Non-pigmented ciliary epithelial cell (primary cell): ENCODE results near the gene RPA1.
"Not testable (repeated sequence)": the region's sequence is repeated elsewhere in the genome, so short reads cannot be mapped to it uniquely, and the experiment has no call there.

Experiments
- DNase-seq: peaks from one replicate; pipeline ENCODE4 v3.0.0-alpha.2; 2010; ENCODE audit warnings: low read depth

RPA1 gene

DNA sequence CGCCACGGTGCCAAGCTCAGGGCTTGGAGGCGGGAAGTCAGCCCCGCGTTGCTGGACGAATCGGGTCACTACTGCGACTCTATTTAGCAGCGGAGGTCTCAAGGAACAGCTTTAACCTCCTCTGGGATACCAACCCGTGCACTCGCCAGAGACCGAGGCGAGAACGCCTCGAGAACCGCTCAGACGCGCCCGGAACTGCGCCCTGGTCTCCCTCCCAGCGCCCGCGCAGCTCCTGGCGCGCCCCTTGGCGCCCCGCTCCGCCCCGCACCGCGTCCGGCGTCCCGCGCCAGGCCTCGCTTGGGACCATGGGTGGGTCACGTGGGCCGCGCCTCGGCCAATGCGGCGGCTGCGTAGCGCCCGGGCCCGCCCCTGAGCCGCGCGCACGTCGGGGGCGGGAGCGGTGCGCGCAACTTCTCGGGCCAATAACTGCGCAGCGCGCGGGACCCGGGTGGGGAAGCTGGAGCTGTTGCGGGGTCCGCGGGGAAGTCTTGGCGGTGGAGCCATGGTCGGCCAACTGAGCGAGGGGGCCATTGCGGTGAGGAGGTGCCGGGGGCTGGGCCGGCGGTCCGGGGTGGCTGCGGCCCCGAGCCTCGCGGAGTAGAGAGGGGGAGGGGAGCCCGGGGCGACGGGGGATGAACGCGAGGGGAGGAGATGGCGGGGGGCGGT lies at the start of gene RPA1, which contains the start of gene SMYD4:
Gene RPA1 (plus strand): TSS at position 414 of the 666 bp plus-strand sequence. CDS start 89 bp downstream, at position 503.
Gene SMYD4 (minus strand): TSS at position 311 of the 666 bp plus-strand sequence. CDS start 1,908 bp downstream, outside the sequence.
- DNase-seq: peak; percentile 27

DNA sequence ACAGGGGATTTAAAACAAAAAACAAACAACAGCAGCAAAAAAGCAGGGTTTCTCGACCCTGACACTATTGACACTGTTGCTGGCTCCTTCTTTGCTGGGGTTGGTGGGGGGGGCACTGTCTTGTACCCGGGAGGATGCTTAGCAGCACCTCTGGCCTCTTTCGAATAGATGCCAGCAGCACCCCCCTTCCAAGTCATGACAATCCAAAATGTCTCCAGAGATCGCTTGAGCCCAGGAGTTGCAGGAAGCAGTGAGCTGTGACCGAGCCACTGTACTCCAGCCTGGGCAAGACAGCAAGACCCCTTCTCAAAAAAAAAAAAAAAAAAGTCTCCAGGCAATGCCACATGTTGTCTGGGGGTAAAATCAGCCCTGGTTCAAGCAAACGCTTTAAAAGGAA lies 47.6 kb upstream of the RPA1 start:
- DNase-seq: no peak

DNA sequence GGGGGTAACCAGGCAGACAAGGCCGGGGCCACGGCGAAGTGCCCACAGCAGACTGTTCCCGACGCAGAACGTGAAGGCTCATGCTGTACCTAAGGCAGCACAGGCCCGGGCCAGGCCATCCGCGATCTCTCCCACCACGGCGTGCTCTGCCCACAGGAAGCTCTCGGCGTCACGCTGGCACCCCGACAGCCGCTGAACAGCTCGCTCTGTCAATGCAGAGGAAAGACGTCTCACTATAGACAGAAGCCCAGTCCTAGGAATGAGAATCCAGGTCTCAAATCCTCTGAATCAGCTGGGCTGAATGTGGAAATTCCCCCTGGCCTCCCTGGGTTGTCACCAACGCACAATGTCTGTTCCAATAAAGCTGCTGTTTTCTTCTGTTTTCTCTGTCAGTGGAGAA lies 46.5 kb upstream of the RPA1 start:
- DNase-seq: no peak

DNA sequence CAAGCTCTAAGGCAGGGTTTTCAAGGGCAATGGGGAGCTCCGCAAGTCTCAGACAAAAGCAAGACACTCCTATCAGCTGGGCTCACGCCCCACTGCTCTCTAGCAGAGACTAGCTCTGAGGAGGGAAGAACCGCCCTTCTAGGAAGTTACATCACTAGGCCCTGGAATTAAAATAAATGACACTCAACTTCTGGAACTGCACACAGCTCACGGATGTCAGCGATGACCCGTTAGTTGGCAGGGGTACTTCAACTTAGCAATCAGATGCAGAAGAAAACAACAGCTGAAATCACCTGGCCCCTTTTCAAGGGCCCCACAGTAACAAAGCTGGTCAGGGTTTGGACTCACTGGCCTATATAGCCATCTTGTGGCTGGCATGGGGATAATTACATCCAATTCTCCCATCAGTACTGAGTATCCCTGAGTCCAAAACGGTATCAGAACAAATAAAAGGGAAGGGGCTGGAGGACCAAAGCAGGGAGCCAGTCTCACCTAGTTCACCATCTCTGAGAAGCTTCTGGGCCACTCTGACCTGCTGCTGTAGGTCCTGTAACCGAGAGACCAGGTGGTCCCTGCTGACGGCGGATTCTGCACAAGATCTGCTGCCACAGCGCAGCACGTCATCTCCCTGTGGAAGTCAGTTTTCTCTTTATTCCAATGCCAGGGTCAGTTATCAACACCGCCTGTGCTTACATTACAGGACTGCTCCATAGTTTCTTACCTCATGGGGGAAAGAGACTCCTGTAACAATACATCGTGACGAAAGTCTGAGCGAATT lies 45.8 kb upstream of the RPA1 start:
- DNase-seq: no peak

DNA sequence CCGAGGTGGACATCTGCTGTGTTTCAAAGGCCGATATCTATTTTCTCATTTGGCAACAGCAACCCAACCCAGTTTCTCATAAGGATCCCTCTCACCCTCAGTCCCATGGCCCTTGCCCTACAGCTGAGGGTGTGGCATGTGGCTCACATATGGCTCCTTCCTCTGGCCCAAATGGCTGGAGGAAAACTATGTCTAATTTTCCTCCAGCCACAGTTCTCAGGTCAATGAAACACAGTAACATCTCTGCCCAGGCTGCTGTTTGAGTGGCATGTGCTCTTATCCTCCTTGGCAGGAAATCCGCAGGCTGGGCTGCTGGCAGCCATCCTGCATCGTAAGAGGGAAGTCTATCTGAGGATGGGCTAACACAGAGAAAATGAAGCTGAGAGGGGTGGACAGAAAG lies 43.9 kb upstream of the RPA1 start:
- no peak for DNase-seq

DNA sequence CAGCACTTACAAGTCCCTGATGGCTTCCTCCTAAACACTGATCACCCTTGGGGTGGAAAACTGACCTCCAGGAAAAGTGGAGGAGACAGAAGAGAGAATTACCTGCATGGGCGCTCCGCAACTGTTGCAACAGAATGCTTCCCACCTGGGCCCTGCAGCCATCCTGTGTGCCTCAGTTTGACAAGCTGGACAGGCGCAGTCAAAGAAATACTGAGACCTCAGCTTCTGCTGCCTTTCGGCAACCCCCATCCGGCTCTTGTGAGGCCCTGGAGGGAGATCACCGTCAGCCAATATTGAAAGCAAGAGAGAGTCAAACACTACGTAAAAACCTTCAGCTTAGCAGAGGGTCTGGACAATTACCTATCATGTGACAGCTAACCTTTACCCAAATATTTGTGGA lies 43.1 kb upstream of the RPA1 start:
- DNase-seq: no peak

DNA sequence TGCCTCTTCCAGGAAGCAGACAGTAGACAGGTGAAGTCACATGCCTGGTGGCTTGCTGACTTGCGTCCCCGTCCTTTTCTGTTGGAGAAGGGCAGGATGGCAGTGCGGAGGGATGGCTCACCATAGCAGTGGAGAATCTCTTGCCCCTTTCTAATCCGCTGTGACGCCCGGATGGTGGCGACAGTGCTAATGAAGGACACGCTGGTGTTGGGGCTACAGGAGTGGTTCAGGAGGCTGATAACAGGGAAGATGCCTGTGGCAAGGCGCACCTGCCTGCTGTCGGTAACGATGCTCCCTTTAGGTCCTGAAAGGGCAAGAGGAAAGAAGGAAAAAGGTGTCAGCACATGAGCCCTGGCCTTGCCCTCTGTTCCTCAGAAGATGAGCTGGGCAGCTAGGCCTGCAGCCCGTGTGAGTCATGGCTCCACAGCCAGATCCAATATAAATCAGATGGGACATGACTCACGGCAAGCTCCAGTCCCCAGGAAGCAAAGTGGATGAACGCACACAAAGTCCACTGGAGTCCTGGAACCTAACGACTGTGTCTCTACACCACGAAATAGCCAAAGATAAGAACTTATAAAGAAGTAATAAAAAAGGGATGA lies 42.4 kb upstream of the RPA1 start:
- peak; percentile 90 for DNase-seq

DNA sequence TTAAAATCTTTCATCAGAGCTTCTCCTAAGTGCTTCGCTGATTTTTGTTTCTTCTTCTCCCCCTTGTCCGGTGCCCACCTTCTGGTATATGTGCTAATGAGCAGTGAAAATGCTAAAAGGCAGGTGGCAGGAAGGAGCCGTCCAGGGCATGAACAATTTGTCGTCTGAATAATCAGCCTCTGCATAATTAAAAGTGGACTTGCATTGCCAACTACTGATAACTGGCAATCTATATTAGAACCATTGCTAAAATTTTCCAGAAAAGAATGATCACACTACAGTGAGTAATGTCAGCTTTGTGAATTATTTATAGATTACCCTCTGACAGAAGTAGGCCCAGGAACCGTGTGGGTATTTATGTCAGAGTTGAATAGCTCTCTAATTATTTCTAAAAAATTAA lies 39.9 kb upstream of the RPA1 start:
- no peak for DNase-seq

DNA sequence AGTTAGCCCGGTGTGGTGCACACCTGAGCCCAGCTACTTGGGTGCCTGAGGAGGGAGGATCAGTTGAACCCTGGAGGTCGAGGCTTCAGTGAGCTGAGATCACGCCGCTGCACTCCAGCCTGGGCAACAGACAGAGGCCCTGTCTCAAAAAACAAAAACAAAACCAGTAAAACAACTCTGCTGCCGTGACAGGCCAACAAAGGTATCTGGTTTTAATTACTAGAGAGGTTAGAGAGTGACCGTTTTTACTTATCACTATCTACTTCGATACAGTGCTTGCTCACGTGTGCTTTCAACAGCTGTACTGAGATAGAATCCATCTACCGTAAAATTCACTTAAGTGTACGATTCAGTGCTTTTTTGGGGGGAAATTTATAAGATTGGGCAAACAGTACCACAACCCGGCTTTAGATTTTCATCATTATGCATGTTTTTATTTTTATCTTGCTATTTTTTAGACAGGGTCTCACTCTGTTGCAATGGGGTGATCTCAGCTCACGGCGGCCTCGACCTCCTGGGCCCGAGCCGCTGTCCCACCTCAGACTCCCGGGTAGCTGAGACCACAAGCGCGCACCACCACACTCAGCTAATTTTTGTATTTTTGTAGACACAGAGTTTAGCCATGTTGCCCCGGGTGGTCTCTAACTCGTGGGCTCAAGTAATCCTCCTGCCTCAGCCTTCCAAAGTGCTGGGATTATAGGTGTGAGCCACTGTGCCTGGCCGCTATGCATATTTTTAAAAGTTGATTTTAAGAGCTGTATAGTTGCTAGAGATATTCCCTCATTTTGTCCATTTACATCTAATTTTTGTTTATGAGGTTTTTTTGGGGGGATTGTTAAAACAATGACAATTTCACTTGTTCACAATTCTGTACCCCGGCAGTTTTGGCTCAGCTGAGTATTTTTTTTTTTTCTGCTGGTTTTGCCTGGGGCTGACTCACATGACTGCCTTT lies 37.0 kb upstream of the RPA1 start:
- DNase-seq: no peak

DNA sequence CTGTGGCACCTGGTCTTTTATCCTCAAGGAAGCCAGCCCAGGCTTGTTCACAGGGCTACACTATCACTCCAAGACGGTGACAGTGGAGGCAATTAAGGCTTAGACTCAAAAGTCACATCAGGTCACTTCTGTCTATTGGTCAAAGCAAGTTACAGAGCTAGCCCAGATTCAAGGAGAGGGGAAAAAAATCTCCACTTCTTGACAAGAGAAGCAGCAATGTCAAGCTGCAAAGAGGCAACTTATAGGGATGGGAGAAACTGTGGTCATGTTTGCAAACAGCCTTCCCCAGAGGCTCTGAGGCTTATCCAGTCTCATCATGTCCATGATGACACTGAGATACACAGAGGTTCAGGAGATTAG lies 36.4 kb upstream of the RPA1 start:
- DNase-seq: no peak

DNA sequence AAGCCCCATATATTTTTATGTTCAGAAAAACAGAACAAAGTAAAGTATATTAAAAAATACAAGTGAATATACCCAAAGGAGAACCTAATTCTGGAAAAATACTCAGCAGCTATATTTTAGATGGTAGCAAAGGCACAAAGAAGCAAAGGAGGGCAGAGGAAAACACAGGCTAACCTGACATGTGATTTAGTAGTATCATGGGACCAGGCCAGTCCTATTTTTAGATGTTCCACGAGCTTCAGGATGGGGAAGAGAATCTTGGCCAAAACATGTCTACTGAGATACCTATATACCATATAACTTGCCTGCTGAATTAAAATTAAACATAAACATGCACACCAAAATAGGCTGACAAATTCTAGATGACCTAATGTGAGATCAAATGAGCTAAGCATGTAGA lies 33.0 kb upstream of the RPA1 start:
- DNase-seq: no peak

DNA sequence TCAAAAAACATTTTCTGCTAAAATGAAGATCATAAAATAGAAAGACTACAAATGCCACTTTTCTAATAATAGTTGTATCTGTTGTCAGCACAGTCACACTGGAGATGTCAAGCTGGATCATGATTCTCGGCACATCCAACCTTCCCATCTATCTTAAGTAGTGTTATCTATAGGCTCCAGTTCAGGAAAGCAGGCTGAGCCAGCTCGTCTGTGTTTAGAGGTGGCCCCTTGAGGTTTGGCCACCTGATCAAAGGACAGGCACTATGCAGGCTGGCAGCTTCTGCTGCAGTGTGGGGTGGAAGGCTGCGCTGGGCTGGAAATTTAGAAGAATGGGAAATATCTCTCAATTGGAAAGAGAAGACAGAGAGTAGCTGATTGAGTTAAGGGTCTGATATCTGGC lies 32.5 kb upstream of the RPA1 start:
- no peak for DNase-seq

DNA sequence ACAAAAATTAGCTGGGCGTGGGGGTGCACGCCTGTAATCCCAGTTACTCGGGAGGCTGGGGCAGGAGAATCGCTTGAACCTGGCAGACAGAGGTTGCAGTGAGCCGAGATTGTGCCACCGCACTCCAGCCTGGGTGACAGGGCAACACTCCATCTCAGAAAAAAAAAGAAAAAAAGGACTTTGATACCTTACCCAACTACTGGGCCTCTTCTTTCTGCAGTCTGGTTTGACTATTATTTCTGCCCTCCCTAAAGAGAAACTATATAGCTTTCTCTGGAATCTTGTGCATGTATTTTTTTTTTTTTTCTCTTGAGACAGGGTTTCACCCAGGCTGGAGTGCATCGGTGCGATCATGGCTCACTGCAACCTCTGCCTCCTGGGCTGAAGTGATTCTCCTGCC lies 32.0 kb upstream of the RPA1 start:
- not testable (repeated sequence) for DNase-seq

DNA sequence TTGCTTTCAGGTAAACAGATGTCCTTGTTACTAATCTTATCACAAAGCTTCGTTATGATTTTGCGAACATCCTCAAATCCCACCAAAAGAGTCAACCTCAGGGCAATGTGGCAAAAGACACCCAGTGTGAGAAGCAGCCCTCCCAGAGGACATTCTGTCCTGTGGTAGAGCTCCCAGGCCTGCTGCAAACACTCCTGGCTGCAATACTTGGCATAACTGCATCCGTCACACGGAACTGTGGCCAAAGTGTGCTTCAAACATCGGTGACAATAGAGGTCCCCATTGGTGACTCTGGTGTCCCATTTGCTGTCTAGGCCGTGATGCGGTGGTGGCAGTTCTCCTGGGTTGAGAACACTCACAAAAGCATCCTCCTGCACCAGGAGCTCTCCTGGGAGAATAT lies 29.6 kb upstream of the RPA1 start:
- DNase-seq: no peak

DNA sequence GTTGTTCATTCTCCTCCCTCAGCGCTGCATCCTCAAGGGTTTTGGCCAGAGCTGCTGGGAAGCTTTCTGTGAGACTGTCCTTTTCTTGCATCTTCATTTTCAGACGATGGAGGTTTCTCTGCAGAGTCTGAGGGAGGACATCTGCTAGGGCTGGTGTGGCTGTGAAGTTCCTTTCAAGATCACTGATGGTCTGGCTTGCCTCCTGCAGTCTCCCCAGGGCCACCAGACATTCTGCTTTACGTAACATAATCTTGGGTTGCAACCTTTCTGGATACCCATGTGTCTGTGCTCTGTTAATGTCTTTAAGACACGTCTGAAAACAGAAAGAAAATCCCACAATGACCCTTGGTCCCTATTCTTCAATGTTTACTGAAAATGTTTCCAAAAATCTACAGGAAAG lies 29.1 kb upstream of the RPA1 start:
- DNase-seq: no peak

DNA sequence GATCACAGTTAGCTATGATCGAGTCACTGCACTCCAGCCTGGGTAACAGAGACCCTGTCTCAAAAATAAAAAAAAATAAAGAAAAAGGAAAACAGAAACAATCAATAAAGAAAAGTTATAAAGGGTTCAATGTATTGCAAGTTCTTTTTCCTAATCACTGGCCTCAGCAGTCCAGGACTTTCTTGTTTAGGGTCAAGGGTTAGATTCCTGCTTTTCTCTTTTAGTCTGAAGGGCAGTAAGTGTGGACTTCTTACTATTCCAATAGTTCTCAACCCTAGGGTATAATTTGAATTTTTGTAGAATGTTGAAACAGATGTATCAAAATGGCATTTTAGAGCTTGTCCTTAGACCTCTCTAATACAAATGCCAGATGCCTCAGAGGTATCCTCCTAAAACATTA lies 27.4 kb upstream of the RPA1 start:
- no peak for DNase-seq

DNA sequence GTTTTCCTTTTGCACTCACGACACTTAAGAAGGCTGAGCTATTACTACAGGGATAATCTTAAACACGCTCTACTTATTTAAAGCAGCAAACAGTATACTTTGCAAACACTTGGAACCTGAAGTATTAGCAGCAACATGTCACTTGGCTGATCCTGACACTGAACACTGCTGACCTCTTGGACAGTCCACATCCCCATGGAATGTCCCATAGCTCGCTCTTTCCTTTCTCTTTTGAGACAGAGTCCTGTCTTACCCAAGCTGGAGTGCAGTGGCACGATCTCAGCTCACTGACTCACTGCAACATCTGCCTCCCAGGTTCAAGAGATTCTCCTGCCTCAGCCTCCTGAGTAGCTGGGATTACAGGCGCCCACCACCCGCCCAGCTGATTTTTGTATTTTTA lies 26.5 kb upstream of the RPA1 start:
- no peak for DNase-seq

DNA sequence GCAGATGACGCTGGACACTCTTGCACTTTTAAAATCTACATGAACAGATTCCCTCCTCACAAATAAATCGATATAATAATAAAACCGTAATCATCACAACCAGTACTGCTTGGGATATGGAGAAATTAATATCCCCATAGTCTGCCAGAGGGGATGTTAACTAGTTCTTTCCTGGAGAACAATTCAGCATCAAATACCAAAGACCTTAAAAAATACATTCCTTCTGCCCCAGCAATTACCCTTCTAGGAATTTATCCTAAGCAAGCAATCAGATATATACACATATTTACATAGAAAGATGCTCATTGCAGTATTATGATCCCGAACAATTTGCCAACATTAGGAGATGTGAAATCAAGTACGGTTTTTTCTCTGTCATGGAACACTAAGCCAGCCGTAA lies 21.9 kb upstream of the RPA1 start:
- no peak for DNase-seq

DNA sequence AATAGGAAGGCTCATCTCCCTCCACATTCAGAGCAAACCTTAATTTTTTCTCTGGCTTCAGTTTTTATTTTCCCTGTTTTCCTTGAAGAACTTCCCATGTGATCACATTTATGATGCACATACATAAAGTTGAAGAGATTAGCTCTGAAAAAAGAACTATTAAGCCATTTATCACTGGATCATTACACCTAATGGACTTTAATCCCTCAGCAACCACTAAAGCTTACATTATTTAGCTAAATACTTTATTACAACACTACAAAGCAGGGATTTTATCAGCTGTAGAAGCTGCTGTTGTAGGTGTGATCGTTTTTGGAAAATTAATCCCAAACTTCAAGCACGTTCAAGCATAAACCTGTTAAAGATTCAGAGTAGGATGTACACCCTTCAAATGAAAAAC lies 21.2 kb upstream of the RPA1 start:
- no peak for DNase-seq

DNA sequence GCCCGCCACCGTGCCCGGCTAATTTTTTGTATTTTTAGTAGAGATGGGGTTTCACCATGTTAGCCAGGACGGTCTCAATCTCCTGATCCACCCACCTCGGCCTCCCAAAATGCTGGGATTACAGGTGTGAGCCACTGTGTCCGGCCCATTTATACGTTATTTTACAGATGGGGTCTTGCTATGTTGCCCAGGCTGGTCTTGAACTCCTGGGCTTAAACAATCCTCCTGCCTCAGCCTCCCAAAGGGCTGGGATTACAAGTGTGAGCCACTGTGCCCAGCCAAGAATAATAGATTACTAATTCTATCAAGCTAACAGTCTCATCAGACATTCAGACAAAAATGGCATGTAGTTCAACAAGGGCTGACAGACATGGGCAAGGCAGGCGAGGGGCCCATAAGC lies 20.0 kb upstream of the RPA1 start:
- not testable (repeated sequence) for DNase-seq

DNA sequence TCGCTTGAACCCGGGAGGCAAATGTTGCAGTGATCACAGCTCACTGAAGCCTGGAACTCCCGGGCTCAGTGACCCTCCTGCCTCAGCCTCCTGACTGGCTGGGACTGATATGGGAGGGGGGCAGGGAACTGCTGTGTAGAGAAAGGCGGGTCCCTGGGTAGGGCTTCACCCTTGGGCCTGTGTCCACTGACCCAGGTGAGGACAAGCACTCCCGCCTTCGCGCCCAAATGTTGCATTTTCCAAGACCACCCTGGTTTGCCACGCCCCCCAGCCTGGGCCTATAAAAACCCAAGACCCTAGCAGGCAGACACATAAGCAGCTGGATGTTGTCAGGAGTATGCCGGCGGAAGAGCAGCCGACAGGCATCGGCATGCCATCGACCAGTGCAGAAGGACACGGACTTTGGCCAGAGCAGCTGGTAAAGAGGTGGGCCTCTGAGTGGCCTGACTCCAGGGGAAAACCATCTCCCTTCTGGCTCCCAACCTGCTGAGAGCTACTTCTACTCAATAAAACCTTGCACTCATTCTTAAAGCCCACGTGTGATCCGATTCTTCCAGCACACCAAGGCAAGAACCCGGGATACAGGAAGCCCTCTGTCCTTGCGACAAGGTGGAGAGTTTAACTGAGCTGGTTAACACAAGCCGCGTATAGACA lies 19.2 kb upstream of the RPA1 start:
- no peak for DNase-seq

DNA sequence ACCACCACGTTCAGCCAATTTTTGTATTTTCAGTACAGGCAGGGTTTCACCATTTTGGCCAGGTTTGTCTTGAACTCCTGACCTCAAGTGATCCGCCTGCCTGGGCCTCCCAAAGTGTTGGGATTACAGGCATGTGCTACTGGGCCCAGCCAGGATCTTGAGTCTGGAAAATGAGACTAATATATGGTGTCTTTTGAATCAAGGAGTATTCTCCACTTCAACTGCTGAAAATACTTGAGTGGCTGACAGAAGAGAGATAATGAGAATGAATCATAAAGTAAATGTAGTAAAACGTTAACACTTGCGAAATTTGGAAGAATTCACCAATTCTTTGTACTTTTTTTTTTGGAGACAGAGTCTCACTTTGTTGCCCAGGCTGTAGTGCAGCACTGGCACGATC lies 16.7 kb upstream of the RPA1 start:
- no peak for DNase-seq
